IMR-90 (cell line): ENCODE data around the gene EPHA2. TPM values are rescaled to one million over a fixed set of nuclear protein-coding genes. Genes with fewer than 3 reads are reported as not detected.

Experiments used
- ATAC-seq: fragments of 200-7000 bp; cut with Tn5 transposase; 2 replicates; pipeline ENCODE4 v1.9.1; 2020; ENCODE audit warnings: low read depth, mild to moderate bottlenecking, moderate library complexity
- BruUV-seq: library from RNA; stranded (reverse); fragments of 400-500 nt; replicated peaks from 2 replicates; lab custom pipeline; 2021; lab: Mats Ljungman, UMichigan
- CTCF ChIA-PET: fragments of 300-600 bp; formaldehyde crosslinking; extraction: SDS; loops from one replicate; lab custom pipeline; 2021; ENCODE audit warnings: antibody characterized with exemption; lab: Yijun Ruan, JAX
- POLR2A ChIA-PET: fragments of 300-600 bp; sonication (Branson Sonifier 250); formaldehyde crosslinking; loops from one replicate; lab custom pipeline; 2022; ENCODE audit warnings: antibody characterized with exemption; ENCODE audit not compliant: unreplicated experiment; lab: Charles Lee
- DNase-seq: peaks from one replicate; pipeline ENCODE4 v3.0.0; 2013
- H2AFZ ChIP-seq: replicated peaks from 2 replicates; pipeline ENCODE3; 2013; ENCODE audit warnings: low read length, mild to moderate bottlenecking; ENCODE audit not compliant: poor library complexity
- H2AK5ac ChIP-seq: 2 replicates; pipeline ENCODE4 v1.6.1; 2013; ENCODE audit warnings: low read depth, low read length, inconsistent platforms
- H2AK9ac ChIP-seq: replicated peaks from 2 replicates; pipeline ENCODE3; 2013; ENCODE audit warnings: mild to moderate bottlenecking, low read depth, low read length, moderate library complexity; ENCODE audit not compliant: poor library complexity
- H2BK120ac ChIP-seq: 2 replicates; pipeline ENCODE4 v1.6.1; 2013; ENCODE audit warnings: low read depth, low read length, inconsistent platforms
- H2BK15ac ChIP-seq: 3 replicates; pipeline ENCODE4 v1.6.1; 2013; ENCODE audit warnings: low read depth, low read length, inconsistent platforms
- H2BK20ac ChIP-seq: 2 replicates; pipeline ENCODE4 v1.6.1; 2013; ENCODE audit warnings: low read depth, mild to moderate bottlenecking, inconsistent platforms, low read length, moderate library complexity
- H2BK5ac ChIP-seq: 2 replicates; pipeline ENCODE4 v1.6.1; 2013; ENCODE audit warnings: mild to moderate bottlenecking, low read depth, low read length, inconsistent platforms; ENCODE audit not compliant: poor library complexity, severe bottlenecking
- H3K14ac ChIP-seq: replicated peaks from 2 replicates; pipeline ENCODE4 v1.6.1; 2013; ENCODE audit warnings: low read depth, low read length, inconsistent platforms
- H3K18ac ChIP-seq: 2 replicates; pipeline ENCODE4 v1.6.1; 2013; ENCODE audit warnings: low read depth, low read length, control low read depth
- H3K23ac ChIP-seq: 2 replicates; pipeline ENCODE4 v1.6.1; 2013; ENCODE audit warnings: low read depth, low read length, inconsistent platforms
- H3K27ac ChIP-seq: 2 replicates; pipeline ENCODE4 v1.5.1; 2013; ENCODE audit warnings: mild to moderate bottlenecking, control low read depth, low read length; ENCODE audit not compliant: insufficient read depth
- H3K27me3 ChIP-seq: 2 replicates; pipeline ENCODE4 v1.6.1; 2013; ENCODE audit warnings: low read length; ENCODE audit not compliant: control insufficient read depth, insufficient read depth
- H3K36me3 ChIP-seq: 2 replicates; pipeline ENCODE4 v1.6.1; 2013; ENCODE audit warnings: low read length, mixed read lengths; ENCODE audit not compliant: control insufficient read depth, insufficient read depth
- H3K4ac ChIP-seq: 2 replicates; pipeline ENCODE4 v1.6.1; 2013; ENCODE audit warnings: low read depth, low read length, inconsistent platforms
- H3K4me1 ChIP-seq: 2 replicates; pipeline ENCODE4 v1.6.1; 2013; ENCODE audit warnings: low read length, mixed read lengths; ENCODE audit not compliant: control insufficient read depth, insufficient read depth
- H3K4me2 ChIP-seq: 2 replicates; pipeline ENCODE4 v1.6.1; 2013; ENCODE audit warnings: low read depth, mild to moderate bottlenecking, control low read depth, low read length, moderate library complexity
- H3K4me3 ChIP-seq: 2 replicates; pipeline ENCODE4 v1.5.1; 2013; ENCODE audit warnings: low read depth, mild to moderate bottlenecking, control low read depth, low read length, moderate library complexity; ENCODE audit not compliant: insufficient read depth
- H3K56ac ChIP-seq: 2 replicates; pipeline ENCODE4 v1.6.1; 2013; ENCODE audit warnings: low read length, inconsistent platforms; ENCODE audit not compliant: insufficient read depth; ENCODE audit errors: extremely low read depth
- H3K79me1 ChIP-seq, 2 experiments: 2 replicates each; pipeline ENCODE4 v1.6.1; 2013; ENCODE audit warnings: low read length in 2 of 2, inconsistent platforms in 1 of 2, low read depth in 1 of 2
- H3K9ac ChIP-seq: 2 replicates; pipeline ENCODE4 v1.6.1; 2013; ENCODE audit warnings: low read depth, low read length, control low read depth
- H3K9me1 ChIP-seq: 2 replicates; pipeline ENCODE4 v1.6.1; 2013; ENCODE audit warnings: low read length, inconsistent platforms; ENCODE audit not compliant: insufficient read depth
- H3K9me3 ChIP-seq: 2 replicates; pipeline ENCODE4 v1.6.1; 2013; ENCODE audit warnings: low read length; ENCODE audit not compliant: control insufficient read depth, insufficient read depth
- H4K20me1 ChIP-seq: 2 replicates; pipeline ENCODE4 v1.6.1; 2013; ENCODE audit warnings: low read length, inconsistent platforms; ENCODE audit not compliant: insufficient read depth
- H4K5ac ChIP-seq: 2 replicates; pipeline ENCODE4 v1.6.1; 2013; ENCODE audit warnings: mild to moderate bottlenecking, low read depth, low read length, control low read depth
- H4K8ac ChIP-seq, 2 experiments: 2 replicates each; pipeline ENCODE4 v1.6.1; 2013; ENCODE audit warnings: low read depth in 2 of 2, low read length in 2 of 2, control low read depth in 1 of 2, inconsistent platforms in 1 of 2
- H4K91ac ChIP-seq: 2 replicates; pipeline ENCODE4 v1.6.1; 2013; ENCODE audit warnings: low read depth, low read length, inconsistent platforms; ENCODE audit not compliant: insufficient read depth
- CEBPB ChIP-seq: IDR thresholded peaks from 2 replicates; pipeline ENCODE4 v1.6.1; 2012; ENCODE audit warnings: low read depth, low read length, improper control_type of control experiment
- CTCF ChIP-seq: conservative IDR thresholded peaks from 2 replicates; pipeline ENCODE4 v1.5.1; 2012; ENCODE audit warnings: mild to moderate bottlenecking, low read depth, low read length, improper control_type of control experiment
- ELK1 ChIP-seq: fragments of 150-350 bp; IDR thresholded peaks from 2 replicates; pipeline ENCODE4 v1.6.1; 2016; ENCODE audit warnings: low read depth, mild to moderate bottlenecking, low read length, moderate library complexity, borderline replicate concordance
- FOS ChIP-seq: fragments of 150-350 bp; IDR thresholded peaks from 2 replicates; pipeline ENCODE4 v1.6.1; 2016; ENCODE audit warnings: low read depth, low read length
- POLR2A ChIP-seq: IDR thresholded peaks from 2 replicates; pipeline ENCODE4 v1.6.1; 2012; ENCODE audit warnings: mild to moderate bottlenecking, low read depth, low read length
- RAD21 ChIP-seq: IDR thresholded peaks from 2 replicates; pipeline ENCODE4 v1.6.1; 2012; ENCODE audit warnings: low read length, improper control_type of control experiment
- SMC3 ChIP-seq: fragments of 150-350 bp; IDR thresholded peaks from 2 replicates; pipeline ENCODE4 v1.6.1; 2016; ENCODE audit warnings: low read depth, mild to moderate bottlenecking, antibody characterized with exemption, low read length, moderate library complexity
- USF2 ChIP-seq: fragments of 150-350 bp; IDR thresholded peaks from 2 replicates; pipeline ENCODE4 v1.6.1; 2017; ENCODE audit warnings: mild to moderate bottlenecking, antibody characterized with exemption, low read length, low read depth
- WGBS, 2 experiments: methylation state at CpG; one replicate each; pipeline versions ENCODE4 v1.1.5 to v1.1.7; 2013; ENCODE audit warnings: missing lambda C conversion rate in 2 of 2; ENCODE audit not compliant: insufficient read length in 1 of 2; ENCODE audit errors: extremely low coverage in 2 of 2; 5-methylcytosine and 5-hydroxymethylcytosine counted together
- dilution Hi-C: fragments of 300-500 bp; cut with HindIII; formaldehyde crosslinking; loops from one replicate; pipeline ENCODE4 v1.14.3; 2018; ENCODE audit warnings: low sequenced_read_pairs; ENCODE audit not compliant: unreplicated experiment
- in situ Hi-C: fragments of 300-500 bp; cut with MboI; formaldehyde crosslinking; loops from 3 replicates; pipeline ENCODE4 v1.14.3; 2019; ENCODE audit warnings: low sequenced_read_pairs, inconsistent platforms, mixed read lengths
- intact Hi-C: fragments of 100-400 bp; cut with micrococcal nuclease; formaldehyde crosslinking; loops from 2 replicates; pipeline ENCODE4 v1.10.0; 2022
- polyA plus RNA-seq, 3 experiments: library from polyadenylated mRNA; depleted of rRNA; stranded (reverse); fragments of >200 nt; gene quantifications; 2 replicates each; pipeline ENCODE4 v1.2.3, GENCODE V29; 2012; ENCODE audit warnings: low replicate concordance in 1 of 3
- total RNA-seq: library from RNA; depleted of rRNA; stranded (reverse); fragments of >200 nt; gene quantifications from 2 replicates; pipeline ENCODE4 v1.2.3, GENCODE V29; 2012

The EPHA2 gene
- total and polyA plus RNA-seq, 2 of the 4 experiments (the other 2 are of a cell fraction): 24.0 to 72.6 TPM

- no peak for TF ChIP-seq CEBPB
- no peak for TF ChIP-seq FOS
- no peak for TF ChIP-seq ELK1
- TF ChIP-seq POLR2A: no peak
- TF ChIP-seq USF2: no peak
- no peak for TF ChIP-seq RAD21
- TF ChIP-seq SMC3: no peak
- no peak for TF ChIP-seq CTCF
- no peak overlapping the region for H2AK5ac ChIP-seq
- in situ Hi-C loops: no loop called here
- no peak overlapping the region for H2BK20ac ChIP-seq
- H3K36me3 ChIP-seq: peaks cover 63% of the 10 kb centered on the region
- H4K20me1 ChIP-seq: peaks cover 55% of the 10 kb centered on the region
- H4K91ac ChIP-seq: no peak overlapping the region
- intact Hi-C loops: no loop called here
- no peaks in the 10 kb centered on the region for H3K9me3 ChIP-seq
- H2BK120ac ChIP-seq: no peak overlapping the region
- no peak overlapping the region for H3K4ac ChIP-seq
- no peak overlapping the region for H2AFZ ChIP-seq
- H3K9ac ChIP-seq: no peak overlapping the region
- H4K8ac ChIP-seq: no peak overlapping the region
- H3K4me2 ChIP-seq: no peak overlapping the region
- ATAC-seq (no peak), DNase-seq (no peak)
- H3K27me3 ChIP-seq: no peaks in the 10 kb centered on the region
- peaks cover 13% of the 10 kb centered on the region for H3K9me1 ChIP-seq
- POLR2A ChIA-PET: no interaction called here
- H3K79me1 ChIP-seq: peaks cover 6 to 65% of the 10 kb centered on the region in 2 experiments
- H3K23ac ChIP-seq: no peak overlapping the region
- no peak overlapping the region for H4K5ac ChIP-seq
- CTCF ChIA-PET: no interaction called here
- no peak overlapping the region for H3K27ac ChIP-seq
- H2AK9ac ChIP-seq: no peak overlapping the region
- H3K4me3 ChIP-seq: no peak overlapping the region
- dilution Hi-C loops: no loop called here
- H3K56ac ChIP-seq: no peak overlapping the region
- no peak overlapping the region for H3K18ac ChIP-seq
- H3K14ac ChIP-seq: no peak overlapping the region
- H2BK15ac ChIP-seq: no peak overlapping the region
- BruUV-seq: no TSS peak
- no peak overlapping the region for H2BK5ac ChIP-seq
- peaks cover 13% of the 10 kb centered on the region for H3K4me1 ChIP-seq
- no CpG with 5 or more reads among the region's 3 CpGs for WGBS, 2 experiments
These were observed 30.4 kb downstream of the EPHA2 start for GRCh38 chr1:16125483-16125882.
